DMS153 (cell line): ENCODE measurements around the gene BRWD1.
"Not testable (repeated sequence)": the region's sequence is repeated elsewhere in the genome, so short reads cannot be mapped to it uniquely, and the experiment has no call there.

Experiments
- DNase-seq: peaks from one replicate; lab custom pipeline; 2025; lab: John Stamatoyannopoulos, UW

BRWD1 gene

GRCh38 chr21:39282911-39283310, 30.5 kb downstream of the BRWD1 start:
- DNase-seq: no peak

DNA sequence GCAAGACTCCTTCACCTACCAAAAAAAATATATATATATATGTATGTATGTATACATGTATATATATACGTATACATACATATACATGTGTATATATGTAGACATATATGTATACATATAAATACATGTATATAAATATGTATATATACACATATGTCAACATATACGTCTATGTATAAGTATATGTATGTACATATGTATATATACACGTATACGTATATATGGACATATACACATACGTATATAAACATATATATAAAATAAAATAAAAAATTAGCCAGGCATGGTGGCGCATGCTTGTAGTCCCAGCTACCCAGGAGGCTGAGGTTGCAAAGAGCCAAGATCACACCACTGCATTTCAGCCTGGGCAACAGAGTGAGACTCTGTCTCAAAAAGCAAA, 31.6 kb downstream of the BRWD1 start:
- DNase-seq: no peak

DNA sequence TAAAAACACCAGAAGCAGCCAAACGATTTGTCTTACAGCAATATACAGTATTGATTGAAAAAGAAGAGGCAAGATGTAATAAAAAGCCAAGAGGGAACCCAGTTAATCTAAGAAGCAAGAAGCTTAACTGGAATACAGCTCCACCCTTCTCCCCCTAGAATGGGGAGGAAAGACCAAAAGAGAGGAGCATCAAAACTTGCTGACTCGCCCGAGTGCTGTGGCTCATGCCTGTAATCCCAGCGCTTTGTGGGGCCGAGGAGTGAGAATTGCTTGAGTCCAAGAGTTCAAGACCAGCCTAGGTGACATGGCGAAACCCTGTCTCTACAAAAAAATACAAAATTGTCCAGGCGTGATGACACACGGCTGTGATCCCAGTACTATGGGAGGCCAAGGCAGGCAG, 32.2 kb downstream of the BRWD1 start:
- DNase-seq: no peak

- no peak for DNase-seq
Measured at GRCh38 chr21:39269620-39270019, 43.8 kb downstream of the BRWD1 start.

GRCh38 chr21:39265603-39266002, 47.8 kb downstream of the BRWD1 start:
- DNase-seq: no peak

GRCh38 chr21:39263372-39263771, 50.1 kb downstream of the BRWD1 start:
- DNase-seq: no peak

DNA sequence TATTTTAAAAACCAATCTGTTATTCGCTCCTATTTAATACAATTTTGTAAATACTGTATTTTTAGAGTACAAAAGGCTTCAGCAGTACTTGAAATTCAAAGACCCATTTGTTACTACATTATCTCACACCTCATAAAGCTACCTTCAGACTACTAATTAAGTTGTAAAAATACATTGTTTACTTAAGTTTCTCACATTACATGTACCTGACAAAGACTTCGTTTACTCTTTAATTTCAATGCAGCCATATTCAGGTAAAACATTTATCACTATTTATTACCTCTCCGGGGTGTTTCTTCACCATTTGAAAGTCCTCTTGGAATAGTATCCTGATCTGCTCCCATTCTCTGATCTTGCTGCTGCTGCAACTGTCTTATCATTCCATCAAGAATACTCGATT, 55.2 kb downstream of the BRWD1 start:
- DNase-seq: peak; percentile 59

DNA sequence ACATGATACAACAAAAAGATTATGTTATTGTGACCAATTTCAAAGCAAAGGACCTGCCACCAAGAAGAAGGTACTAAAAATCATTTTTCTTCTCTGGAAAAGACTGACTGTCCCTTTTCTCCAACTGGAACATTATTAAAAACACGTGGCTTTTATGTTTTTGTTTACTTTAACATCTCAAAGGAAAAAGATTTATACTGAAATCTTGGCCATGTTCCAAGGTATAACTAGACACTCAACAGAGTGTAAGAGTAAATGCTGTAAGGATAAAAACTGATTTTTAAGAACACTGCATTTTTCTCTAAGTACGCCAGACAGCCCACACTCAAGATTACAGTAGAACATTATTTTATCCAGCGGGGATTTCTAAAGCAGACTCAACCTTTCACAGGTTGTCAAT, 62.1 kb downstream of the BRWD1 start:
- DNase-seq: no peak

GRCh38 chr21:39238275-39238674, 75.2 kb downstream of the BRWD1 start:
- no peak for DNase-seq

GRCh38 chr21:39232861-39233291, 80.6 kb downstream of the BRWD1 start:
- no peak for DNase-seq

- no peak for DNase-seq
Measured at GRCh38 chr21:39224930-39225329, 88.5 kb downstream of the BRWD1 start.

DNA sequence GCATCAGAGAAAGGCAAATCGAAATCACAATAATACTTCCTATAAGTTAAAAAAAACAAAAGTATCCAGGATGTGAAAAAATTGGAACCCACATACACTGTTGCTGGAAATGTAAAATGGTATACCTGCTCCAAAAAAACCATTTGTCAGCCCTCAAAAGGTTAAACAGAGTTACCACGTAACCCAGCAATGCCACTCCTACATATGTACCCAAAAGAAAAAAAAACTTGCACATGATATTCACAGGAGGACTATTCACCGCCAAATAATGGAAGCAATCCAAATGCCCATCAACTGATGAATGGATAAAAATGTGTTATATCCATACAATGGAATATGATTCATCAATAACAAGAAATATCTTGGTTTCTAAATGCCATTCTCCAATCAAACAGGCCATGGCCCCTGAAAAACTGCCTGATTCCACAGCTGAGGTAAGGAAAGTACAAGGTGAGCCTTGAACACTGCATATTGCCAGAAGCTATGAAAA, 91.4 kb downstream of the BRWD1 start:
- no peak for DNase-seq

GRCh38 chr21:39221282-39221996, 92.0 kb downstream of the BRWD1 start:
- DNase-seq: no peak

GRCh38 chr21:39220875-39221274, 92.6 kb downstream of the BRWD1 start:
- not testable (repeated sequence) for DNase-seq

DNA sequence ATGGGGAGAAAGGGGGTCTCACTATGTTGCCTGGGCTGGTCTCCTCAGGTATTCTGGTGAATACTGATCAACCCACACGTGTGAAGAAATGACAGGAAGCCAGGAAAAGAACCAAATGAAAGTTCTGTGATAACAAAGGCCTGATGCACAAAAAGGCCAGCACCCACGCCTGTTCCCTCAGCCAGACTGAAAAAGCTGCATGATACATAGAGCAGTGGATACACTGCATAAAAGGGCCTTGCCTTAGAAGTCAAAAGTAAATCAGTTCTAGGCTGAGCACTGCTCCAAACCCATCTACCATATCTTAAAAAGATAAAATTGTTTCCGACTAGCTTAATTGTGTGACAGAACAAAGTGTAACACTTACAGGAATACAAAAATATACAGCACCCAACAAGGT, 93.3 kb downstream of the BRWD1 start:
- DNase-seq: no peak

GRCh38 chr21:39218082-39218409, 95.4 kb downstream of the BRWD1 start:
- no peak for DNase-seq

GRCh38 chr21:39217356-39218081, 95.9 kb downstream of the BRWD1 start:
- DNase-seq: no peak

- DNase-seq: no peak
Measured at GRCh38 chr21:39216290-39216689, 97.1 kb downstream of the BRWD1 start.

- no peak for DNase-seq
Measured at GRCh38 chr21:39215078-39215477, 98.4 kb downstream of the BRWD1 start.

GRCh38 chr21:39209334-39209688, 104.1 kb downstream of the BRWD1 start:
- DNase-seq: no peak

DNA sequence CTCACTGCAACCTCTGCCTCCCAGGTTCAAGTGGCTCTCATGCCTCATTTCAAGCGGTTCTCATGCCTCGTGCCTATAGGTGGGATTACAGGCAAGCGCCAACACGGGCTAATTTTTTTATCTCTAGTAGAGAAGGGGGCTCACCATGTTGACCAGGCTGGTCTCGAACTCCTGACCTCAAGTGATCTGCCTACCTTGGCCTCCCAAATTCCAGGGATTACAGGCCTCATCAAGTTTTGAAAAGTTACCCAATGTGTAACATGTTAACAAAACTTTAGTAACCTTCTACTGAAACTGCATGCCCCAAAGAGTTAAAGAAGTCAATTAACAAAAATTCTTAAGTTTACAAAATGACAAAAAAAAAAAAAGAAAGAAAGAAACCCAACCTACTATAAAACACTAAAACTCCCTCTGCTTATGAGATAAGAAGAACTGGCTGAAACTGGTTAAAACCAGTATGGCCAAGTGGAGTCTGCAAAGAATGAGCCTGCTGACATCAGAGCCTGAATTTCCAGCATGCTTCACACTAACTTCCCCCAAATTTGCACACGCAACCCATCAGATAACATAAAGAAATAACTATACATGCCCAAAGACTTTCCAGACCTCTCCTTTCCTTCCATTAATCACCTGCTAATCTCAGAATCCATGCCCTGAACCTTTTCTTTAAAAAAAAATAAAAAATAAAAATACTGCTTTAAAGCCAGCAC, 104.7 kb downstream of the BRWD1 start:
- no peak for DNase-seq

- DNase-seq: no peak
Measured at GRCh38 chr21:39204134-39204533, 109.3 kb downstream of the BRWD1 start.

DNA sequence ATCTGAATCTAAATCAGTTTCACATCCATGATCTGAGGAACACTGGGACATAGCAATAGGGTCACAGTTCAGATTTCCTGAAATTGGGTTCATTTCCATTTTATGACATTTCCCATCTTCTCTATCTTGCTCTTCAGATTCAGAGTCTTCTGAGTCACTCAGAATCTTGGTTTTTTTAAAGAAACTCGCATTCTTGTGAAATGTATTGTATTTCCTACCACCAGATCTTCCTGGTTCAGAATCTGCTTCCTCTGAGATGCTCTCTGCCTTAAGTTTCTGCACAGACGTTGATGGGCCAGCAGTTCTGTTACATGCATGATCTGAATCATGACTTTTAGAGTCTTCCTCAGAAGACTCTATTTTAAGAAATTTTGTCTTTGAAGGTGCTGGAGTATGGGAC, 114.6 kb downstream of the BRWD1 start:
- DNase-seq: no peak
